ENCODE results near the gene PRRX1. TPM values are rescaled to one million over a fixed set of nuclear protein-coding genes. Genes with fewer than 3 reads are reported as not detected.

The PRRX1 gene
- total and polyA plus RNA-seq, 4 donors, result 7.7 to 37.5 (median 13.9) TPM

- no peaks in the 10 kb centered on the region for H3K9me3 ChIP-seq (ENCODE audit: control insufficient read depth in 4 of 4, insufficient read depth in 3 of 4, low read length in 3 of 4)
- no peak for TF ChIP-seq CTCF (IDR thresholded peaks at IDR 0.05; ENCODE audit: control extremely low read depth, extremely low read depth)
- no peak for DNase-seq
- H3K27ac ChIP-seq (ENCODE audit: low read depth in 1 of 2, low read length in 1 of 2), result no peak overlapping the region
- H3K4me3 ChIP-seq, result no peak overlapping the region
- H3K4me1 ChIP-seq (ENCODE audit: control insufficient read depth in 5 of 5, insufficient read depth in 5 of 5, low read length in 5 of 5), result no peaks in the 10 kb centered on the region
- no peak overlapping the region for H3K9ac ChIP-seq (ENCODE audit: insufficient read depth in 1 of 2, low read length in 2 of 2)
- ATAC-seq (ENCODE audit: insufficient read depth, low FRiP score), result no peak
- H3K36me3 ChIP-seq (ENCODE audit: control insufficient read depth in 4 of 4, insufficient read depth in 4 of 4, low read length in 4 of 4), result no peaks in the 10 kb centered on the region
- 55 to 71% methylated on average over 2 of the region's 2 CpGs for WGBS, 2 donors
- H3K27me3 ChIP-seq (ENCODE audit: control insufficient read depth in 3 of 3, insufficient read depth in 3 of 3, low read length in 2 of 3), result no peaks in the 10 kb centered on the region
These were observed 85.6 kb downstream of the PRRX1 start for GRCh38 chr1:170749549-170749948.

- Histone ChIP-seq H3K4me1 (ENCODE audit: control insufficient read depth in 5 of 5, insufficient read depth in 5 of 5, low read length in 5 of 5) (no peaks in the 10 kb centered on the region), H3K9me3 (ENCODE audit: control insufficient read depth in 4 of 4, insufficient read depth in 3 of 4, low read length in 3 of 4) (no peaks in the 10 kb centered on the region), H3K36me3 (ENCODE audit: control insufficient read depth in 4 of 4, insufficient read depth in 4 of 4, low read length in 4 of 4) (no peaks in the 10 kb centered on the region), H3K27me3 (ENCODE audit: control insufficient read depth in 3 of 3, insufficient read depth in 3 of 3, low read length in 2 of 3) (no peaks in the 10 kb centered on the region), H3K9ac (ENCODE audit: insufficient read depth in 1 of 2, low read length in 2 of 2) (no peak overlapping the region), H3K4me3 (no peak overlapping the region), H3K27ac (ENCODE audit: low read depth in 1 of 2, low read length in 1 of 2) (no peak overlapping the region)
- TF ChIP-seq CTCF (IDR thresholded peaks at IDR 0.05; ENCODE audit: control extremely low read depth, extremely low read depth), result no peak
- DNase-seq (no peak), ATAC-seq (ENCODE audit: insufficient read depth, low FRiP score) (no peak)
- WGBS, 2 donors, result 57 to 63% methylated on average over 2 of the region's 2 CpGs
These were observed 86.0 kb downstream of the PRRX1 start for GRCh38 chr1:170749959-170750358.

- DNase-seq, result no peak
- no peak overlapping the region for H3K4me3 ChIP-seq
These were observed 91.9 kb downstream of the PRRX1 start for GRCh38 chr1:170755795-170756194.

More at GRCh38 chr1:170755795-170756194, 91.9 kb downstream of the PRRX1 start:
- Histone ChIP-seq H3K27ac (ENCODE audit: low read depth in 1 of 2, low read length in 1 of 2) (no peak overlapping the region), H3K36me3 (ENCODE audit: control insufficient read depth in 4 of 4, insufficient read depth in 4 of 4, low read length in 4 of 4) (no peaks in the 10 kb centered on the region), H3K9ac (ENCODE audit: insufficient read depth in 1 of 2, low read length in 2 of 2) (no peak overlapping the region), H3K27me3 (ENCODE audit: control insufficient read depth in 3 of 3, insufficient read depth in 3 of 3, low read length in 2 of 3) (no peaks in the 10 kb centered on the region), H3K4me1 (ENCODE audit: control insufficient read depth in 5 of 5, insufficient read depth in 5 of 5, low read length in 5 of 5) (no peaks in the 10 kb centered on the region), H3K9me3 (ENCODE audit: control insufficient read depth in 4 of 4, insufficient read depth in 3 of 4, low read length in 3 of 4) (no peaks in the 10 kb centered on the region)
- ATAC-seq (ENCODE audit: insufficient read depth, low FRiP score), result no peak
- no peak for TF ChIP-seq CTCF (IDR thresholded peaks at IDR 0.05; ENCODE audit: control extremely low read depth, extremely low read depth)
- 63 to 71% methylated on average over 3 of the region's 3 CpGs for WGBS, 2 donors
